GM18498 (cell line): Measurements from ENCODE around the gene ARHGEF4.

ENCODE experiments used
- ATAC-seq: cut with Tn5 transposase; IDR thresholded peaks from one replicate; pipeline ENCODE4 v1.9.1; 2021; ENCODE audit warnings: mild to moderate bottlenecking, moderate library complexity; ENCODE audit not compliant: unreplicated experiment

ARHGEF4 gene, protein sequence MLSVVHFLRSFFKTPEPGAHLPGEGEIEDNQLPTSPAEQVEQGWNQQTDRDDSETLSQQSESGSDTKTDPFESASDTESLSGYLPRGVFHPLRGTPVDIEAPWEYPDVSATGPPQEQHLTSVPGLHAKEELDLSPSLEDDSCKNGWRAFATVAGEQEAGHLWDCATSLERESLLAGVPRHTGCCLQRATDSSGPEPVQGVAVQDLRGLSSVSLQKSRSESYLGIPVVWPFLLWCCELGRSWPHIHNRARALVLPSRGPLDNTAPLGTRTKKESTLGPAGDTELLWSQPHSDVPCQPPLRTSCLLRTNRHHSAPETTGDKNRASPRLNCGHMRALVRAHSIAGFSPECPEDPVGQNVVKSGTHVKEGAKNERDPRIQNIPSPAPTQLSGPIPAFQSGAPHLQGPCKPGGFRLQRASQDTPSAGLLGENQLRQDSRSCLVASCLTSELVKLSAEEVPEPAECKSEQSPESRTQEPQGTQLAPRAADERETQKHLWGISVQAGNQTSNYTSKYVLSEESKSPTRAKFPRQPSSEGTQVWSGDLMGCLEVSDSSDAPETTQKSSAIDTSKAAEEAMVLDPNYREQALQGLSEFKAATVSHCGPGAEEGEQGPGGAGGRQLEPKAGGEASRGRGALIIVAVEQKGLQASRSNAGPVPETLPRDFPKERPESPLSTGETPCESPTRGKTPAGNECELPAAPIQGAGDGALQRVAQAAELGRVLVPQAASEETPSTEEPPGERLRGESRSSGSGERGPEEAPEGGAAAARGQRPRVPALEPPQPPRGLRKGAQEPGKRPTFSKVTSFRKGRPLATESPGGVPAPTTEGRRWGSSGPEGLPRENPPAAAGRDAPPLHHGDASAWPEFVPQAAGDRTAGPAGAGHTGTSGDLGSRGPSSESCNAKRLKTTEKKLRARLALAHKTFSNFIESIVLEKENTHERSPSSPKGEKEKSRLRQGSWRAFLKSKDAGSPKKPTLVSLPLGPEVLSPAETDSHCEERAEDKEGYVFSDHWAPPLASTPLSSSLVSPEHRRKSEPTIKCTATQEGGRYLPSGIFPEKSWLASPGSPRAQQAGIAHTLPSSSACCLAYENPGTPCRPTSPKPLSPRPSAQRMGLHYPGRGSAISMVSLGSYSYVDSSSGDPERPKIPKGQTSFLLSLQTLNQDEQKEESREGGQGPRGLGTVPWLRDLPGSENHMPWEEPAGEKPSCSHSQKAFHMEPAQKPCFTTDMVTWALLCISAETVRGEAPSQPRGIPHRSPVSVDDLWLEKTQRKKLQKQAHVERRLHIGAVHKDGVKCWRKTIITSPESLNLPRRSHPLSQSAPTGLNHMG (N-terminal part only)

DNA sequence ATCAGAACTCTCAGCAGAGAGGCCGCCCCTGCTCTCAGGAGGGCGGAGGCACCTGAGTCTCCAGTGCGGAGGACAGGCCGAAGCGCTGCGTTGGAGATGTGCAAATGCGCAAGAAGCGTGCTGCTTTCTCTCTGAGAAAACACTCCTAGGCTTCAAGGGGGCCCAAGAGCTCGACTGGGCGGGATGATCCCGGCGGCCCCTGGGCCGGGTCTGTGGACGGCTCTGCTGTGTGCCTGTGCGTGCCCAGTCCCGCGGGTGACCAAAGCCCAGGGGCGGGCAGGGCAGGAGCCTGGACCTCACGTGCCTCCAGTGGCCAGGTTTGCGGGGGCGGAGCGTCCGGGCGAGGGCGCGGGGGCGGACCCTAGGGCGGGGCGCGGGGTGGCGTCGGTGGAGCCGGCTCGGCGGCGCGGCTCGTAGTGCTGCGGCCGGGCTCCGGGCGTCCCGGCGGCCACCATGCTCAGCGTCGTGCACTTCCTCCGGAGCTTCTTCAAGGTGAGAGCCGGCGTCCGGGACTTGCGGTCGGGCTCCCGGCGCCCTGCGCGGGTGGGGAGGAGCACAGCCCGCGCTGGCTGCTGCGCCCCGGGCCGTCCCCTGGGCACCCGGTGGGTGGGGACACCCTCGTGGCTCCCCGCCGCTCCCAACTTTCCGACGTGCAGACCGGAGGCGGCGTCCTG lies at the start of gene ARHGEF4:
Gene ARHGEF4 (plus strand): TSS at position 414 of the 674 bp plus-strand sequence. CDS start 40 bp downstream, at position 454.
- ATAC-seq, result no peak

DNA sequence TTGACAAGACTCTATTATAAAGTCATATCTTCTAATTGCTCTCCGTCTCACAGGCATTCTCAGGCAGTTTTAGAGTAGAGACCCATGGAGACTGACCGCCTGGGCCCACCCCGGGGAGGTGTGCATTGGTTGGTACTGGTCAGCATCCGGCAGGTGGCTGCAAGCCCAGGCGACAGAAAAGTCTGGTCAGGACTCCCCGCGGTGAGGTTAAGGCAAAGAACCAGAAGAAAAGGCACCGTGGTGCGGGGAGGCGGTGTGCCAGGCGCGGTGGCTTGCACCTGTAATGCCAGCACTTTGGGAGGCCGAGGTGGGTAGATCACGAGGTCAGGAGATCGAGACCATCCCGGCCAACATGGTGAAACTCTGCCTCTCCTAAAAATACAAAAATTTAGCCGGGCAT lies 48.9 kb upstream of the ARHGEF4 start:
- ATAC-seq, result no peak

- ATAC-seq, result no peak
Measured at GRCh38 chr2:130790312-130790711, 46.4 kb upstream of the ARHGEF4 start.

DNA sequence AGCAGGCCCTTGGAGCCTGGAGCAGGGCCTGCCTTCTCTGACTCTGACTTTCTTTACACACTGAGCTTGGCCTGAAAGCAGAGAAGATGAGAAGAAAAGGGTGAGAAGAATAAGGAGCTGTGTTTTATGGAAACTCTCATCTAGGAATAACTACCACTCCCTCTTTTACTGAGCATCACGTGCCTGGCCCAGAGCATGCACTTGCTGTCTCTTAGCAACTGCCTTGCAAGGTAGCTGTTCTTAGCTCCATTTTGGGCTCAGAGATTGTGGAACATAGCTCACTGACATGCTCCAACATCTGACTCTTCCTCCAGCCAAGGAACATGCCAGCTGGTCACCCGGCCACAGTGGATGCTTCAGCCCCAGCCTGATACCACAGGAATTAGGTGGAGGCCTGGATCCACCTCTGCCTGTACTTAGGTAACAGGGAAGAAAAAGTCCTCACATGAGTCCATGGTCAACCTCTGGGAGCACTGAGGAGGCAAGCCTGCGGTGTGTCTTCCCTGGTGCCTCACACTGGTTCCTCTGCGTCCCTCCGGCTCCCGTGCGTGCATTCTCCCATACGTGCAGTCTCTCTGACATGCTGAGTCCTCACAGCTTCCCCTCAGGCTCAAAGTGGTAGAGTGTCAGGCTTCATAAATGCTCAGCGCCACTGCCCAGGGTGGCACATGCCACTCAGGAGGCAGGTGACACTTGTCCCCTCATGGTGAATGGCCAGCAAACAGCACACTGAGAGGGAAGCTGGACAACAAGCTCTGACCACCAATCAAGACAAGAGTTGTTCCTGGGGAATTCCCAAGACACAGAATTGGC lies 45.7 kb upstream of the ARHGEF4 start:
- no peak for ATAC-seq

DNA sequence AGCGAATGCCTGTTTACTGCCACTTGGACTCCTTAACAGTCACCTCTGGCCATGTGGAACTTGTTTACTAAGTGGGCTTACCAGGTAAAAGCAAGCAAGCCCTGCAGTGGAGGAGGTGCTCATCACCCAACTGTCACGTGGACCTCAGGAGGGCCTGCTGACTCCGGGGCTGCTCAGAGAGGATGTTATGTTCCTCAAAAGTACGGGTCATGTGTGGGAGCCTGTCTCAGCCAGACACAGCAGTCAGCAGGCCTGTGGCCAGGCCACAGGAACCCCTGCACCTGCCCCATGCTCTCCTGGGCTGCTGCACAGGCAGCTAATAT lies 45.1 kb upstream of the ARHGEF4 start:
- no peak for ATAC-seq

DNA sequence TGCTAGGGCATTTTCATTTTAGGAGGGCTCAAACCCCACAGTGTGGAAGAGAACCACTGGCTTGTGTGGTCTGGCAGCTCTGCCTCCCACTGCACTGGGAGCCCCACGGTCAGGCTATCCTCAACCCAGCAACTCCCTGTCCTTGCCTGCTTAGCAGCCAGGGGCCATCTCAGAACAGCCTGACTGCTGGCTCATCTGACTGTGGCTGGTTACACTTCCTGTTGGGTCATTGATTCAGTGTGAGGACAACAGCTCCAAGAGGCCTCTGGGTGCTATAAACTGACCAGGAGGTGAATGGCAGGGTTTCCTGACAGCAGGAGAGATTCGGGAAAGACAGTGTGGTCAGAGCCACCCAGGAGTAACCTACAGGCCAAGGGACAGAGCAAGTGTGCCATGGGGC lies 41.3 kb upstream of the ARHGEF4 start:
- ATAC-seq, result no peak

- ATAC-seq, result no peak
Measured at GRCh38 chr2:130796290-130796689, 40.4 kb upstream of the ARHGEF4 start.

DNA sequence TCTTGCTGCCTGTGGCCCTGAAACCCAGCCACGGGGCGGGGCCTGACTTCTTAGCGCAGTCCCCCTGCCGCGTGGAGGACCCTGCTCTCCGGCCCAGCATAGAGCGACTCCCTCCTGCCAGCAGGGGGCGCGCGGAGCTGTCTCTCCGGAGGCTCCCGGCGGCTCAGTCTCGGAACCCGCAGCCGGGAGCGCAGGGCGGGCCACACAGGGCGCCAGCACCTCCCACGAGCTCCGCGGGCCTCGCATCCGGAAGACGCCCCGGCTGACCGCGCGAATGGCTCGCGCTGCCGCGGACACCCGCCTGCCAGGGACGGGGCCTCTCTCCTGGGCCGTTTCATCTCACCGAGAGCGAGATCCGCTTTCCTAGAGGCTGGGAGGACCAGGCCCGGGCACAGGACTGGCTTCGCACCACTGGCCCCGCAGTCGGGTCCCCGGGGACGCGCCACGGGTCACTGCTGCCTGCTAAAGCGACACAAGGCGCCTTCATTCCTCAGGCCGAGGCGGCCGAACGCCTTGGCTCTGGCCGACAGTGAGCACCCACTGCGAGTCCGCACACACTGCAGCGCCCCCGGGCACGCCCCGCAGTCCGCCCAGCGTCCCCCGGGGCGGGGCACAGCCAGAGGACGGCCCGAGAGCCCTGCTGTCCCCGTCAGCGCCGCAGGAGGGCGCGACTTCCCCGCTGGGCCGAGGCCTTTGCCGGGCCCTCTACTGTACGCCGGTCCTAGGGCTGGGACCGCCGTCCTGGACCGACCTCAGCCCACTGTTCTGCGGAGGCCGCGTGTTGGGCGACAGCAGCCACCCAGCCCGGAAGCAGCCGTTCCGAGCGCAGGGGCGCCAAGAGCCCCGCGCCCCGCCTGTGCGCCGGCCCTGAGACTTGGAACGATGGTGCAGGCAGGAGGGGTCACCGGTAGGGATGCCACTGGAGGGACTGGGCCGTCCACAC lies 39.0 kb upstream of the ARHGEF4 start:
- peak; percentile 92 for ATAC-seq

- ATAC-seq, result no peak
Measured at GRCh38 chr2:130798472-130799218, 38.1 kb upstream of the ARHGEF4 start.

- no peak for ATAC-seq
Measured at GRCh38 chr2:130799295-130799694, 37.4 kb upstream of the ARHGEF4 start.

DNA sequence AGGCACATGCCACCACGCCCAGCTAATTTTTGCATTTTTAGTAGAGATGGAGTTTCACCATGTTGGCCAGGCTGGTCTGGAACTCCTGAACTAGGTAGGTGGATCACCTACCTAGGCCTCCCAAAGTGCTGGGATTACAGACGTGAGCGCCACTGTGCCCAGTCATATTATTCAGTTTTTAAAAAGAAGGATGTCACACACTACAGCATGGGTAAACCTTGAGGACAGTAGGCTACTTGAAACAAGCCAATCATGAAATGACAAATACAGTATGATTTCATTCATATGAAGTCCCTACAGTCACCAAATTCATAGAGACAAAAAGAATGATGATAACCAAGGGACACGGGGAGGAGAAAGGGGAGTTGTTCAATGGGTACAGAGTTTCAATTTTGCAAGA lies 31.1 kb upstream of the ARHGEF4 start:
- ATAC-seq, result no peak

GRCh38 chr2:130806370-130806769 lies 30.3 kb upstream of the ARHGEF4 start:
- ATAC-seq, result no peak

DNA sequence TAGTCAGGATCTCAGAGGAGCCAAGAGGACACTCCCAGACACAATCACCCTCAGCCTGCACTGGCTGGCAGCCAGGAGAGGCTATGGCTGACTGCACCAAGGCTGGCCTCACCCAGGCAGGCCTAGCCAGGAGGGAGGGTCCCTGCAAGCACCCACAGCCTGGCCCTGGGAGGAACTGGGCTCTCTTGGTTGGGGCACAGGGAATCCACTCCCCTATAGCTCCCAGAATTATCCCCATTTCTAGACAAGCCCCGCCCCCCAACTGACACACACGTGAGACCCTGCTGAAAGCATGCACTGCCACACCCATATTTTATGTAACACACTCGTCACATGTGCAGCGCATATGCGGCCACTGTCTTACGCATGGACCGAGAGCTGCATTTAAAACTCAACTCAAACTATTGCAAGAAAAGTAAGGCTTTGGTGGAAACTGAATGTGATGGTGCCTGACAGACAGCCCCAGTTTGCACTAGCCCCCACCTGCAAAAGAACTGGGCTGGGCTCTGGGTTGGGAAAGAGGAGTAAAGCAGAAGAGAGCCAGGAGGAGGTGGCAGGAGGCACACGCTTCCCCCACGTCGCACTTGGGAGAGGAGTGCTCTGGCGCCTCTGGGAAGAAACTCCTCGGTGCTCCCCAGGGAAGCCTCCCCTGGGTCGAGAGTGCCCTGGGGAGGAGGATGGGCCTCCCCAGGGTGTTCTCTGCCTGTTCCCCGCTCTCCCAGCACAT lies 28.9 kb upstream of the ARHGEF4 start:
- no peak for ATAC-seq

GRCh38 chr2:130808482-130809268 lies 28.0 kb upstream of the ARHGEF4 start:
- ATAC-seq, result no peak

DNA sequence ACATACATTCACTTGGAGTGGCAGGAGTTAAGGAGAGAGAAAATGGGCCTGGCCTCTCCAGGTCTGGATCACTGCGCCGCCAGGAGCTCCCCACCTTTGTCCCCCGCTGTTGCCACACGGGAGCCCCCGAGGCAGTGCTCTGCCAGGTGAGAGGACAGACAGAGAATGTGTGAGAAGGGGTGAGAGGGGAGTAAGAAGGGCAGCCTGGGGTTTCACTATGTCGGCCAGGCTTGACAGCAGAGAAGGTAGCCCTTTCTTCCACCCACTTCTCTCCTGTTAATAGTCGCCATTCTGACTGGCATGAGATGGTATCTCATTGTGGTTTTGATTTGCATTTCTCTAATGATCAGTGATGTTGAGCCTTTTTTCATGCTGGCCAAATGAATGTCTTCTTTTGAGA lies 26.2 kb upstream of the ARHGEF4 start:
- no peak for ATAC-seq

DNA sequence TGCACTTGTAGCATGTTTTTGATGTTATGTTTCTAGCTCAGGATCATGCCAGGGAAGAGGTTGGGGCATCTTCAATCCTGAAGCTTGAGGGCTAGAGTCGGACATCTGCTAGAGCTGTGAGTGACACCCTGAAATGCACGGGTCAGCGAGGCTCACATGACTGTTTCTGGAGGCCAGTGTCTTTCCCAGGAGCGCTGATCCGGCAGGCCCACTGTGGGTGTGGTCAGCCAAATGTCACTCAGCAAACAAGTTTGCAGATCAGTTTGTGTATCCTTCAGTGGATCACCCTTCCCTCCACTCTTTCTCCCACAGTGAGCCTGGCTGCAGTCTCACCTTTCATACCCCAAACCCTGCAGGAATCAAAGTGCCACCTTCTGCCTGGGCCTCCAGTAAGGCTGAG lies 23.0 kb upstream of the ARHGEF4 start:
- no peak for ATAC-seq
